K562 (cell line): ENCODE data around the gene PRPF8. TPM values are rescaled to one million over a fixed set of nuclear protein-coding genes. Genes with fewer than 3 reads are reported as not detected.

ENCODE experiments used
- ASH1L ChIP-seq: fragments of 450-650 bp; IDR thresholded peaks from 2 replicates; pipeline ENCODE4 v1.6.1; 2018; ENCODE audit warnings: borderline replicate concordance, mild to moderate bottlenecking, low read depth; ENCODE audit not compliant: partially characterized antibody
- CREM ChIP-seq: IDR thresholded peaks from 2 replicates; pipeline ENCODE4 v1.6.1; 2014; ENCODE audit warnings: antibody characterized with exemption, low read depth
- CSDE1 ChIP-seq, 2 experiments: fragments of 450-650 bp; IDR thresholded peaks; 2 replicates each; pipeline ENCODE4 v1.6.1; 2016; ENCODE audit warnings: mild to moderate bottlenecking in 1 of 2
- ETS2 ChIP-seq: IDR thresholded peaks from 2 replicates; pipeline ENCODE4 v1.6.1; 2016; ENCODE audit warnings: borderline replicate concordance, missing genetic modification characterization, mild to moderate bottlenecking, moderate library complexity, missing compliant biosample characterization; ENCODE audit not compliant: poor library complexity, severe bottlenecking
- ETV6 ChIP-seq, 3 experiments: fragments of 150-350 bp in 1 of 3; sonication (generic) in 1 of 3; formaldehyde crosslinking in 1 of 3; IDR thresholded peaks; 2 replicates each; pipeline versions ENCODE4 v1.6.1 to v1.8.0; 2014 to 2022; ENCODE audit warnings: borderline replicate concordance in 2 of 3, low read depth in 2 of 3, antibody characterized with exemption in 1 of 3, low read length in 1 of 3, mild to moderate bottlenecking in 1 of 3, missing genetic modification reagents in 1 of 3
- EZH2 ChIP-seq: IDR thresholded peaks from 2 replicates; pipeline ENCODE4 v1.6.1; 2012; ENCODE audit warnings: low read depth, mild to moderate bottlenecking, inconsistent platforms, low read length, borderline replicate concordance
- GATAD2B ChIP-seq: fragments of 450-650 bp; IDR thresholded peaks from 2 replicates; pipeline ENCODE4 v1.6.1; 2017; ENCODE audit warnings: mild to moderate bottlenecking, borderline replicate concordance
- GTF2A2 ChIP-seq: IDR thresholded peaks from 2 replicates; pipeline ENCODE4 v1.6.1; 2016; ENCODE audit warnings: mild to moderate bottlenecking, missing genetic modification characterization, missing compliant biosample characterization
- KLF10 ChIP-seq: fragments of 250-450 bp; sonication (Bioruptor Pico); IDR thresholded peaks from 2 replicates; pipeline ENCODE4 v1.6.1; 2021; ENCODE audit warnings: matching md5 sums
- MAFF ChIP-seq: IDR thresholded peaks from 2 replicates; pipeline ENCODE4 v1.6.1; 2012; ENCODE audit warnings: low read length, improper control_type of control experiment
- NCOA1 ChIP-seq: fragments of 450-650 bp; IDR thresholded peaks from 2 replicates; pipeline ENCODE4 v1.6.1; 2016; ENCODE audit warnings: low read depth
- NEUROD1 ChIP-seq: fragments of 150-350 bp; IDR thresholded peaks from 2 replicates; pipeline ENCODE4 v1.6.1; 2014; ENCODE audit warnings: borderline replicate concordance, low read length, low read depth; ENCODE audit not compliant: partially characterized antibody
- NR4A1 ChIP-seq, 2 experiments: fragments of 250-450 bp in 1 of 2; fragments of 450-650 bp in 1 of 2; sonication (Bioruptor Pico) in 1 of 2; IDR thresholded peaks; 2 replicates each; pipeline versions ENCODE4 v1.4.0 to v1.6.1; 2016 to 2020; ENCODE audit warnings: mild to moderate bottlenecking in 2 of 2, missing compliant biosample characterization in 1 of 2, missing genetic modification characterization in 1 of 2, moderate library complexity in 1 of 2
- NUFIP1 ChIP-seq: fragments of 450-650 bp; IDR thresholded peaks from 2 replicates; pipeline ENCODE4 v1.6.1; 2018; ENCODE audit not compliant: partially characterized antibody
- SETDB1 ChIP-seq: IDR thresholded peaks from one replicate; pipeline ENCODE4 v1.6.1; 2012; ENCODE audit warnings: low read length, control low read depth, inconsistent platforms
- SMAD1 ChIP-seq: fragments of 150-350 bp; IDR thresholded peaks from 2 replicates; pipeline ENCODE4 v1.6.1; 2014; ENCODE audit warnings: low read length, low read depth; ENCODE audit not compliant: partially characterized antibody
- SMC3 ChIP-seq: conservative IDR thresholded peaks from 2 replicates; pipeline ENCODE4 v1.6.1; 2011; ENCODE audit warnings: low read depth, low read length, improper control_type of control experiment; ENCODE audit not compliant: insufficient read depth
- THRAP3 ChIP-seq: fragments of 450-650 bp; IDR thresholded peaks from 2 replicates; pipeline ENCODE4 v1.6.1; 2016; ENCODE audit warnings: mild to moderate bottlenecking, inconsistent platforms, borderline replicate concordance
- U2AF2 ChIP-seq: fragments of 200-400 bp; formaldehyde crosslinking; optimal IDR thresholded peaks from 2 replicates; pipeline ENCODE3; 2017; ENCODE audit warnings: low read depth, mild to moderate bottlenecking, low read length
- ZBTB34 ChIP-seq: fragments of 250-450 bp; sonication (Bioruptor Pico); IDR thresholded peaks from 2 replicates; pipeline ENCODE4 v1.8.0; 2021; ENCODE audit warnings: mild to moderate bottlenecking, moderate library complexity
- ZNF282 ChIP-seq: sonication (generic); formaldehyde crosslinking; IDR thresholded peaks from 2 replicates; pipeline ENCODE4 v1.8.1; 2023; ENCODE audit warnings: missing genetic modification reagents
- ZNF699 ChIP-seq: fragments of 250-450 bp; sonication (Bioruptor Pico); IDR thresholded peaks from 2 replicates; pipeline ENCODE4 v1.8.0; 2021; ENCODE audit warnings: mild to moderate bottlenecking, moderate library complexity; ENCODE audit not compliant: insufficient replicate concordance
- ZNF717 ChIP-seq: fragments of 250-450 bp; sonication (Bioruptor Pico); IDR thresholded peaks from 2 replicates; pipeline ENCODE4 v1.5.0; 2021
- polyA plus RNA-seq, 8 experiments: library from polyadenylated mRNA; depleted of rRNA in 4 of 8; stranded (reverse) in 5 of 8; unstranded in 3 of 8; fragments of >200 nt; fragmentation: Nextera tagmentation in 2 of 8; fragmentation: Illumina TruSeq in 1 of 8; extraction: Ambion mirVana in 2 of 8; extraction: Trizol in 1 of 8; gene quantifications; 2 replicates each; pipeline versions ENCODE4 v1.2.1 to v1.2.3, GENCODE V29; 2011 to 2014; ENCODE audit warnings: inconsistent platforms in 1 of 8, missing spikeins in 1 of 8
- total RNA-seq, 7 experiments: library from RNA; depleted of rRNA in 6 of 7; stranded (reverse); fragments of >200 nt in 6 of 7; fragmentation: Illumina TruSeq in 2 of 7; extraction: Trizol in 2 of 7; gene quantifications; 2 replicates each; pipeline versions ENCODE4 v1.2.1 to v1.2.3, GENCODE V29; 2011 to 2021; ENCODE audit warnings: low replicate concordance in 1 of 7

Gene PRPF8
- total and polyA plus RNA-seq, 9 of the 15 experiments (the other 6 are each of a cell fraction or from before 2014, with no cell fraction given): 64.3 to 294 (median 85.9) TPM

GRCh38 chr17:1716912-1717695 is 32.4 kb upstream of the PRPF8 start (continued):
- no peak for TF ChIP-seq ETV6 (IDR thresholded peaks at IDR 0.05; ENCODE audit: borderline replicate concordance in 1 of 2, low read depth in 2 of 2, low read length in 1 of 2)
- no peak for TF ChIP-seq ETV6 (CRISPR knock-in tag; IDR thresholded peaks at IDR 0.05; ENCODE audit: borderline replicate concordance)
- peak; percentile 80 for TF ChIP-seq NEUROD1
- TF ChIP-seq SMC3: no peak
- TF ChIP-seq ETS2 (tag): no peak
- TF ChIP-seq EZH2: no peak
- no peak for TF ChIP-seq ZBTB34 (CRISPR knock-in tag)
- peak; percentile 54; the same call in 1 of the 2 replicates for TF ChIP-seq CREM
- TF ChIP-seq ZNF282: no peak
- TF ChIP-seq NR4A1 (CRISPR knock-in tag; IDR thresholded peaks at IDR 0.05): no peak
- 0 out of 2 replicates have a peak, but pooled peaks have one; percentile 9 for TF ChIP-seq NR4A1 (tag; IDR thresholded peaks at IDR 0.05)
- no peak for TF ChIP-seq GTF2A2
- no peak for TF ChIP-seq SETDB1
- no peak for TF ChIP-seq CSDE1 (IDR thresholded peaks at IDR 0.05)
- no peak for TF ChIP-seq THRAP3
- no peak for TF ChIP-seq SMAD1
- TF ChIP-seq MAFF: peak; percentile 90
- TF ChIP-seq U2AF2: no peak
- TF ChIP-seq ZNF717 (CRISPR knock-in tag): no peak
- TF ChIP-seq KLF10 (CRISPR knock-in tag): no peak
- no peak for TF ChIP-seq GATAD2B
- peak; percentile 83 for TF ChIP-seq ASH1L
- no peak for TF ChIP-seq NUFIP1
- no peak for TF ChIP-seq ZNF699 (CRISPR knock-in tag)
- no peak for TF ChIP-seq NCOA1
